ENCODE data around the gene MAD1L1.

- no peak for TF ChIP-seq CTCF (IDR thresholded peaks at IDR 0.05)
- no peak for TF ChIP-seq POLR2A (IDR thresholded peaks at IDR 0.05)
Observed at GRCh38 chr7:2111568-2111967, 121.2 kb downstream of the MAD1L1 start.
